ENCODE data around the gene C22orf39. TPM values are rescaled to one million over a fixed set of nuclear protein-coding genes. Genes with fewer than 3 reads are reported as not detected.

The C22orf39 gene
- total RNA-seq = 10 to 100 TPM; 42.2 to 47.4 TPM

DNA sequence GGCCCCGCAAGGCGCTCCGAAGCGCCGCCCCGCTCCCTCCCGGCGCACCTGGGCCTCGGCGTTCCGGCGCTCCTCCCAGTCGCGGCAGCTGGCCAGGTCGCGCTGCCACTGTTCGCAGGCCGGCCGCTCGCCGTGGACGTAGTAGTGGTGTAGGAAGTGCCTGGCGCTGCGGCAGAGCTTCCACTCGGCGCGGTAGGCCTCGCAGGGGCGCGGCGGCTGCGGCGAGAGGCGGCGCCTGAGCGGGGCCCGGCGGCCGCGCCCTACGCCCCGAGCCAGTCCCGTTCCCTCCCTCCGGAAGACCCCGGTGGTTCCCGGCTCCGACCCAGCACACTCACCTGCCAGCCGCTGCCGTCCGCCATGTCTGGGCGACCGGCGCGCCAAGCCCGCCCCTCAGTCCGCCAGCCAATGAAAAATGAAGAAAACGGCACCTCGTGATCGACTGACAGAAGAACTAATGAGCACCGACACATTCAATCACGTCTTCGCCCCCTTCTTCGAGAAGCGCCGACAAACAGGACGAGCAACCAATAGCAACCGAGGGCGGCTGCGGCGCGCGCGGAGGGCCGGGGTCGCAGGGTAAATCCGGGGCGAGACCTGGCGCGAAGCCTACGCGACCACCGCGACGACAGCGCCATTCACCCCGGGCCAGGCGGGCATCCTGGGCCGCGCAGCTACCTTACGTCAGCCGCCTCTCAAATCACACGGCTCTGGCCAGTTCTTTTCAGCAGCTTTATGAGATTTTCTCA, at the start of gene C22orf39:
C22orf39 (minus strand) TSS at position 382 of the 746 bp plus-strand sequence; CDS start at position 359, 23 bp downstream.
- no peaks in the 10 kb centered on the region for H3K9me3 Mint-ChIP-seq
- ATAC-seq (ENCODE audit: low read depth) = peak; percentile 93
- H3K27ac Mint-ChIP-seq = peak within 1 kb of the TSS; percentile 97
- H3K27me3 Mint-ChIP-seq = no peaks in the 10 kb centered on the region
- peaks cover 11% of the 10 kb centered on the region for H3K36me3 Mint-ChIP-seq
- POLR2A ChIA-PET = interaction anchor here (1.0 to 5.0 kb wide), 7 partner anchors 14 to 303 kb away, joined by 3 to 70 read pairs (median 3); partner anchors contain the start of genes CDC45, CLTCL1, ESS2 and HIRA
- peak within 1 kb of the TSS; percentile 97 for H3K4me3 Mint-ChIP-seq
- peaks cover 33% of the 10 kb centered on the region for H3K4me1 Mint-ChIP-seq
- peak; percentile 84 for DNase-seq

GRCh38 chr22:19497245-19497644, 49.7 kb upstream of the C22orf39 start:
- ATAC-seq (ENCODE audit: low read depth) (no peak), DNase-seq (no peak)
- Mint-ChIP-seq H3K4me1 (no peaks in the 10 kb centered on the region), H3K4me3 (no peak overlapping the region), H3K27ac (no peak overlapping the region), H3K27me3 (no peaks in the 10 kb centered on the region), H3K36me3 (peaks cover 10% of the 10 kb centered on the region), H3K9me3 (no peaks in the 10 kb centered on the region)
- POLR2A ChIA-PET = interaction anchor here (1.3 kb wide), 1 partner anchor 133 kb away, joined by 3 read pairs; no protein-coding TSS in a partner anchor

GRCh38 chr22:19496324-19496630, 48.8 kb upstream of the C22orf39 start:
- POLR2A ChIA-PET = interaction anchor here (0.9 kb wide), 1 partner anchor 134 kb away, joined by 3 read pairs; no protein-coding TSS in a partner anchor
- ATAC-seq (ENCODE audit: low read depth) = no peak
- H3K4me3 Mint-ChIP-seq = no peak overlapping the region
- no peaks in the 10 kb centered on the region for H3K4me1 Mint-ChIP-seq
- DNase-seq = no peak
- no peak overlapping the region for H3K27ac Mint-ChIP-seq
- no peaks in the 10 kb centered on the region for H3K9me3 Mint-ChIP-seq
- peaks cover 11% of the 10 kb centered on the region for H3K36me3 Mint-ChIP-seq
- no peaks in the 10 kb centered on the region for H3K27me3 Mint-ChIP-seq

- DNase-seq = no peak
- no peak overlapping the region for H3K27ac Mint-ChIP-seq
- H3K27me3 Mint-ChIP-seq = no peaks in the 10 kb centered on the region
- no peak overlapping the region for H3K4me3 Mint-ChIP-seq
- no peak for ATAC-seq (ENCODE audit: low read depth)
- H3K36me3 Mint-ChIP-seq = peaks cover 11% of the 10 kb centered on the region
- no peaks in the 10 kb centered on the region for H3K9me3 Mint-ChIP-seq
- no peaks in the 10 kb centered on the region for H3K4me1 Mint-ChIP-seq
- POLR2A ChIA-PET = interaction anchor here (0.9 kb wide), 1 partner anchor 134 kb away, joined by 3 read pairs; no protein-coding TSS in a partner anchor
Measured at GRCh38 chr22:19495562-19496323, 48.2 kb upstream of the C22orf39 start.

- DNase-seq (no peak), ATAC-seq (ENCODE audit: low read depth) (no peak)
- no peaks in the 10 kb centered on the region for H3K4me1 Mint-ChIP-seq
- POLR2A ChIA-PET = no interaction called here
- H3K36me3 Mint-ChIP-seq = peaks cover 14% of the 10 kb centered on the region
- no peak overlapping the region for H3K27ac Mint-ChIP-seq
- no peaks in the 10 kb centered on the region for H3K27me3 Mint-ChIP-seq
- H3K4me3 Mint-ChIP-seq = no peak overlapping the region
- no peaks in the 10 kb centered on the region for H3K9me3 Mint-ChIP-seq
Measured at GRCh38 chr22:19494676-19495173, 47.2 kb upstream of the C22orf39 start.

GRCh38 chr22:19494001-19494560, 46.6 kb upstream of the C22orf39 start:
- DNase-seq (no peak), ATAC-seq (ENCODE audit: low read depth) (no peak)
- Mint-ChIP-seq H3K27me3 (no peaks in the 10 kb centered on the region), H3K9me3 (no peaks in the 10 kb centered on the region), H3K27ac (no peak overlapping the region), H3K36me3 (peaks cover 14% of the 10 kb centered on the region), H3K4me3 (no peak overlapping the region), H3K4me1 (no peaks in the 10 kb centered on the region)
- POLR2A ChIA-PET = no interaction called here

GRCh38 chr22:19492504-19493174, 45.1 kb upstream of the C22orf39 start:
- peak overlapping the region; percentile 35 for H3K27ac Mint-ChIP-seq
- no peaks in the 10 kb centered on the region for H3K4me1 Mint-ChIP-seq
- no peaks in the 10 kb centered on the region for H3K27me3 Mint-ChIP-seq
- H3K9me3 Mint-ChIP-seq = no peaks in the 10 kb centered on the region
- H3K4me3 Mint-ChIP-seq = no peak overlapping the region
- ATAC-seq (ENCODE audit: low read depth) (no peak), DNase-seq (no peak)
- POLR2A ChIA-PET = no interaction called here
- H3K36me3 Mint-ChIP-seq = peaks cover 19% of the 10 kb centered on the region

GRCh38 chr22:19490628-19491230, 43.2 kb upstream of the C22orf39 start:
- Mint-ChIP-seq H3K36me3 (peaks cover 20% of the 10 kb centered on the region), H3K9me3 (no peaks in the 10 kb centered on the region), H3K27me3 (no peaks in the 10 kb centered on the region), H3K4me1 (no peaks in the 10 kb centered on the region), H3K4me3 (no peak overlapping the region), H3K27ac (no peak overlapping the region)
- POLR2A ChIA-PET = no interaction called here
- ATAC-seq (ENCODE audit: low read depth) = no peak
- no peak for DNase-seq

- POLR2A ChIA-PET = no interaction called here
- H3K4me3 Mint-ChIP-seq = no peak overlapping the region
- DNase-seq (no peak), ATAC-seq (ENCODE audit: low read depth) (no peak)
- H3K27me3 Mint-ChIP-seq = no peaks in the 10 kb centered on the region
- no peaks in the 10 kb centered on the region for H3K9me3 Mint-ChIP-seq
- no peaks in the 10 kb centered on the region for H3K4me1 Mint-ChIP-seq
- H3K27ac Mint-ChIP-seq = no peak overlapping the region
- H3K36me3 Mint-ChIP-seq = peaks cover 29% of the 10 kb centered on the region
Measured at GRCh38 chr22:19488884-19489843, 41.7 kb upstream of the C22orf39 start.

DNA sequence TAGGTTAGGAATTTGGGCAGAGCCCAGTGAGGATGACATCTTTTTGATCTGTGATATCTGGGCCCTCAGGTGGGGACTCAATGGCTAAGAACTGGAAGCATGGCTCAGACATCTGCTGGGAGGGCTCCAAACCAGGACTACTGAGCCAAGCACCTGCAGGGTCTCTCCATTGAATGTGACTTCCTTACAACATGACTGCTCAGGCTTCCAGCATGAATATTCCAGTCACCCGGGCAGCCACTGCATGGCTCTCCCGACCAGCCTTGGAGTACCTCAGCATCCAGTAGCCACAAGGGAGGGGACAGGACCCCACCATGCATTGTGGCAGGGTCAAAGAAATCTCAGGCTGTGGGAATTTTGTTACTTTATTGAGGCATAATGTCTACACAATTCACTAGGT, 40.8 kb upstream of the C22orf39 start:
- DNase-seq (no peak), ATAC-seq (ENCODE audit: low read depth) (no peak)
- no peaks in the 10 kb centered on the region for H3K27me3 Mint-ChIP-seq
- no peaks in the 10 kb centered on the region for H3K9me3 Mint-ChIP-seq
- H3K4me3 Mint-ChIP-seq = no peak overlapping the region
- H3K27ac Mint-ChIP-seq = no peak overlapping the region
- POLR2A ChIA-PET = interaction anchor here (0.7 kb wide), 3 partner anchors 30 to 111 kb away, joined by 3 to 7 read pairs (median 3); no protein-coding TSS in a partner anchor
- H3K4me1 Mint-ChIP-seq = no peaks in the 10 kb centered on the region
- peaks cover 33% of the 10 kb centered on the region for H3K36me3 Mint-ChIP-seq

DNA sequence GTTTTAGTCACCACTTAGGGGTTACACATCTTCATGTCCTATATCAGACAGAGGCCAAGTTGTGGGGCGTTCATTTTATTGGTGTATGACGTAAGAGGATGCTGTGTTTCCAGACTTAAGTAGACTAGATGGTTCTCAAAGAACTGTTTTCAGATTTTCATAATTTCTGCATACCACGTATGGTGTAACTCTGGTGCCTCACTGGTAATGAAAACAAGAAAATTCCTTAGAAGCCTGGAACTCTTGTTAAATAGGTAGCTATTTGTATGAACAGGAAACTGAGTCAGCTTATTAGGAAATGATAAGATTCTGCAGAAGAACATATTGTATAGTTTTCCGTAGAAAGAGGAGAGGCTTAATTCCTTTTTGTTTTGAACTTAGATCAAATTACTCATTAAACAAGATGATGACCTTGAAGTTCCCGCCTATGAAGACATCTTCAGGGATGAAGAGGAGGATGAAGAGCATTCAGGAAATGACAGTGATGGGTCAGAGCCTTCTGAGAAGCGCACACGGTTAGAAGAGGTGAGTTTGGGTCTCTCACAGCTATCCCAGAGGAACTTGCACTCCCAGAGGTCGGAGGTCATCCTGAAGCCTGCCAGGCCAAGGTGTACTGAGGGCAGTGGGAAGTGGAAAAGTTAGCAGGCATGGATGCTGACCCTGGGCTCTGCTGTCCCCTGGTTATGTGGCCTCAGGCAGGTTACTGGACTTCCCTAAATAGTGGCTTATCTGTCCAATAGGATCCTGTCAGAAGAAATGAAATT, 36.2 kb upstream of the C22orf39 start:
- H3K27ac Mint-ChIP-seq = no peak overlapping the region
- POLR2A ChIA-PET = no interaction called here
- H3K4me3 Mint-ChIP-seq = no peak overlapping the region
- H3K27me3 Mint-ChIP-seq = no peaks in the 10 kb centered on the region
- DNase-seq = no peak
- peaks cover 14% of the 10 kb centered on the region for H3K4me1 Mint-ChIP-seq
- ATAC-seq (ENCODE audit: low read depth) = no peak
- H3K9me3 Mint-ChIP-seq = no peaks in the 10 kb centered on the region
- peaks cover 26% of the 10 kb centered on the region for H3K36me3 Mint-ChIP-seq

All from activated naive CD8-positive, alpha-beta T cell treated with anti-CD3 and anti-CD28 coated beads, Interleukin-2, amount 10 ng/mL, durations not matched to agents 7 days and 5 days (primary cell).